IMR-90 (cell line): ENCODE data around the gene TEX28. TPM values are rescaled to one million over a fixed set of nuclear protein-coding genes. Genes with fewer than 3 reads are reported as not detected.

ENCODE experiments used
- ATAC-seq: fragments of 200-7000 bp; cut with Tn5 transposase; 2 replicates; pipeline ENCODE4 v1.9.1; 2020; ENCODE audit warnings: low read depth, mild to moderate bottlenecking, moderate library complexity
- BruUV-seq: library from RNA; stranded (reverse); fragments of 400-500 nt; replicated peaks from 2 replicates; lab custom pipeline; 2021; lab: Mats Ljungman, UMichigan
- CTCF ChIA-PET: fragments of 300-600 bp; formaldehyde crosslinking; extraction: SDS; loops from one replicate; lab custom pipeline; 2021; ENCODE audit warnings: antibody characterized with exemption; lab: Yijun Ruan, JAX
- POLR2A ChIA-PET: fragments of 300-600 bp; sonication (Branson Sonifier 250); formaldehyde crosslinking; loops from one replicate; lab custom pipeline; 2022; ENCODE audit warnings: antibody characterized with exemption; ENCODE audit not compliant: unreplicated experiment; lab: Charles Lee
- DNase-seq: peaks from one replicate; pipeline ENCODE4 v3.0.0; 2013
- H2AFZ ChIP-seq: replicated peaks from 2 replicates; pipeline ENCODE3; 2013; ENCODE audit warnings: low read length, mild to moderate bottlenecking; ENCODE audit not compliant: poor library complexity
- H2AK5ac ChIP-seq: 2 replicates; pipeline ENCODE4 v1.6.1; 2013; ENCODE audit warnings: low read depth, low read length, inconsistent platforms
- H2AK9ac ChIP-seq: replicated peaks from 2 replicates; pipeline ENCODE3; 2013; ENCODE audit warnings: mild to moderate bottlenecking, low read depth, low read length, moderate library complexity; ENCODE audit not compliant: poor library complexity
- H2BK120ac ChIP-seq: 2 replicates; pipeline ENCODE4 v1.6.1; 2013; ENCODE audit warnings: low read depth, low read length, inconsistent platforms
- H2BK15ac ChIP-seq: 3 replicates; pipeline ENCODE4 v1.6.1; 2013; ENCODE audit warnings: low read depth, low read length, inconsistent platforms
- H2BK20ac ChIP-seq: 2 replicates; pipeline ENCODE4 v1.6.1; 2013; ENCODE audit warnings: low read depth, mild to moderate bottlenecking, inconsistent platforms, low read length, moderate library complexity
- H2BK5ac ChIP-seq: 2 replicates; pipeline ENCODE4 v1.6.1; 2013; ENCODE audit warnings: mild to moderate bottlenecking, low read depth, low read length, inconsistent platforms; ENCODE audit not compliant: poor library complexity, severe bottlenecking
- H3K14ac ChIP-seq: replicated peaks from 2 replicates; pipeline ENCODE4 v1.6.1; 2013; ENCODE audit warnings: low read depth, low read length, inconsistent platforms
- H3K18ac ChIP-seq: 2 replicates; pipeline ENCODE4 v1.6.1; 2013; ENCODE audit warnings: low read depth, low read length, control low read depth
- H3K23ac ChIP-seq: 2 replicates; pipeline ENCODE4 v1.6.1; 2013; ENCODE audit warnings: low read depth, low read length, inconsistent platforms
- H3K27ac ChIP-seq: 2 replicates; pipeline ENCODE4 v1.5.1; 2013; ENCODE audit warnings: mild to moderate bottlenecking, control low read depth, low read length; ENCODE audit not compliant: insufficient read depth
- H3K27me3 ChIP-seq: 2 replicates; pipeline ENCODE4 v1.6.1; 2013; ENCODE audit warnings: low read length; ENCODE audit not compliant: control insufficient read depth, insufficient read depth
- H3K36me3 ChIP-seq: 2 replicates; pipeline ENCODE4 v1.6.1; 2013; ENCODE audit warnings: low read length, mixed read lengths; ENCODE audit not compliant: control insufficient read depth, insufficient read depth
- H3K4ac ChIP-seq: 2 replicates; pipeline ENCODE4 v1.6.1; 2013; ENCODE audit warnings: low read depth, low read length, inconsistent platforms
- H3K4me1 ChIP-seq: 2 replicates; pipeline ENCODE4 v1.6.1; 2013; ENCODE audit warnings: low read length, mixed read lengths; ENCODE audit not compliant: control insufficient read depth, insufficient read depth
- H3K4me2 ChIP-seq: 2 replicates; pipeline ENCODE4 v1.6.1; 2013; ENCODE audit warnings: low read depth, mild to moderate bottlenecking, control low read depth, low read length, moderate library complexity
- H3K4me3 ChIP-seq: 2 replicates; pipeline ENCODE4 v1.5.1; 2013; ENCODE audit warnings: low read depth, mild to moderate bottlenecking, control low read depth, low read length, moderate library complexity; ENCODE audit not compliant: insufficient read depth
- H3K56ac ChIP-seq: 2 replicates; pipeline ENCODE4 v1.6.1; 2013; ENCODE audit warnings: low read length, inconsistent platforms; ENCODE audit not compliant: insufficient read depth; ENCODE audit errors: extremely low read depth
- H3K79me1 ChIP-seq, 2 experiments: 2 replicates each; pipeline ENCODE4 v1.6.1; 2013; ENCODE audit warnings: low read length in 2 of 2, inconsistent platforms in 1 of 2, low read depth in 1 of 2
- H3K9ac ChIP-seq: 2 replicates; pipeline ENCODE4 v1.6.1; 2013; ENCODE audit warnings: low read depth, low read length, control low read depth
- H3K9me1 ChIP-seq: 2 replicates; pipeline ENCODE4 v1.6.1; 2013; ENCODE audit warnings: low read length, inconsistent platforms; ENCODE audit not compliant: insufficient read depth
- H3K9me3 ChIP-seq: 2 replicates; pipeline ENCODE4 v1.6.1; 2013; ENCODE audit warnings: low read length; ENCODE audit not compliant: control insufficient read depth, insufficient read depth
- H4K20me1 ChIP-seq: 2 replicates; pipeline ENCODE4 v1.6.1; 2013; ENCODE audit warnings: low read length, inconsistent platforms; ENCODE audit not compliant: insufficient read depth
- H4K5ac ChIP-seq: 2 replicates; pipeline ENCODE4 v1.6.1; 2013; ENCODE audit warnings: mild to moderate bottlenecking, low read depth, low read length, control low read depth
- H4K8ac ChIP-seq, 2 experiments: 2 replicates each; pipeline ENCODE4 v1.6.1; 2013; ENCODE audit warnings: low read depth in 2 of 2, low read length in 2 of 2, control low read depth in 1 of 2, inconsistent platforms in 1 of 2
- H4K91ac ChIP-seq: 2 replicates; pipeline ENCODE4 v1.6.1; 2013; ENCODE audit warnings: low read depth, low read length, inconsistent platforms; ENCODE audit not compliant: insufficient read depth
- BHLHE40 ChIP-seq: fragments of 150-350 bp; IDR thresholded peaks from 2 replicates; pipeline ENCODE4 v1.6.1; 2016; ENCODE audit warnings: mild to moderate bottlenecking, low read depth, low read length
- CEBPB ChIP-seq: IDR thresholded peaks from 2 replicates; pipeline ENCODE4 v1.6.1; 2012; ENCODE audit warnings: low read depth, low read length, improper control_type of control experiment
- CHD1 ChIP-seq: IDR thresholded peaks from 2 replicates; pipeline ENCODE4 v1.6.1; 2012; ENCODE audit warnings: low read depth, low read length, improper control_type of control experiment
- ELK1 ChIP-seq: fragments of 150-350 bp; IDR thresholded peaks from 2 replicates; pipeline ENCODE4 v1.6.1; 2016; ENCODE audit warnings: low read depth, mild to moderate bottlenecking, low read length, moderate library complexity, borderline replicate concordance
- FOS ChIP-seq: fragments of 150-350 bp; IDR thresholded peaks from 2 replicates; pipeline ENCODE4 v1.6.1; 2016; ENCODE audit warnings: low read depth, low read length
- MAZ ChIP-seq: IDR thresholded peaks from 2 replicates; pipeline ENCODE4 v1.6.1; 2012; ENCODE audit warnings: low read depth, mild to moderate bottlenecking, low read length, improper control_type of control experiment, moderate library complexity, borderline replicate concordance
- MXI1 ChIP-seq: IDR thresholded peaks from 2 replicates; pipeline ENCODE4 v1.6.1; 2012; ENCODE audit warnings: low read depth, mild to moderate bottlenecking, low read length, moderate library complexity, borderline replicate concordance
- POLR2A ChIP-seq: IDR thresholded peaks from 2 replicates; pipeline ENCODE4 v1.6.1; 2012; ENCODE audit warnings: mild to moderate bottlenecking, low read depth, low read length
- RAD21 ChIP-seq: IDR thresholded peaks from 2 replicates; pipeline ENCODE4 v1.6.1; 2012; ENCODE audit warnings: low read length, improper control_type of control experiment
- RCOR1 ChIP-seq: IDR thresholded peaks from 2 replicates; pipeline ENCODE4 v1.6.1; 2012; ENCODE audit warnings: mild to moderate bottlenecking, low read length, improper control_type of control experiment; ENCODE audit not compliant: insufficient replicate concordance
- USF2 ChIP-seq: fragments of 150-350 bp; IDR thresholded peaks from 2 replicates; pipeline ENCODE4 v1.6.1; 2017; ENCODE audit warnings: mild to moderate bottlenecking, antibody characterized with exemption, low read length, low read depth
- WGBS, 2 experiments: methylation state at CpG; one replicate each; pipeline versions ENCODE4 v1.1.5 to v1.1.7; 2013; ENCODE audit warnings: missing lambda C conversion rate in 2 of 2; ENCODE audit not compliant: insufficient read length in 1 of 2; ENCODE audit errors: extremely low coverage in 2 of 2; 5-methylcytosine and 5-hydroxymethylcytosine counted together
- dilution Hi-C: fragments of 300-500 bp; cut with HindIII; formaldehyde crosslinking; loops from one replicate; pipeline ENCODE4 v1.14.3; 2018; ENCODE audit warnings: low sequenced_read_pairs; ENCODE audit not compliant: unreplicated experiment
- in situ Hi-C: fragments of 300-500 bp; cut with MboI; formaldehyde crosslinking; loops from 3 replicates; pipeline ENCODE4 v1.14.3; 2019; ENCODE audit warnings: low sequenced_read_pairs, inconsistent platforms, mixed read lengths
- intact Hi-C: fragments of 100-400 bp; cut with micrococcal nuclease; formaldehyde crosslinking; loops from 2 replicates; pipeline ENCODE4 v1.10.0; 2022
- polyA plus RNA-seq, 3 experiments: library from polyadenylated mRNA; depleted of rRNA; stranded (reverse); fragments of >200 nt; gene quantifications; 2 replicates each; pipeline ENCODE4 v1.2.3, GENCODE V29; 2012; ENCODE audit warnings: low replicate concordance in 1 of 3
- total RNA-seq: library from RNA; depleted of rRNA; stranded (reverse); fragments of >200 nt; gene quantifications from 2 replicates; pipeline ENCODE4 v1.2.3, GENCODE V29; 2012
- TF ChIP-seq, protein P1 (sequence below): conservative IDR thresholded peaks from 2 replicates; pipeline ENCODE4 v1.5.1; 2012; ENCODE audit warnings: mild to moderate bottlenecking, low read depth, low read length, improper control_type of control experiment

TEX28 gene
- total and polyA plus RNA-seq, 2 of the 4 experiments (the other 2 are of a cell fraction) = not detected

DNA sequence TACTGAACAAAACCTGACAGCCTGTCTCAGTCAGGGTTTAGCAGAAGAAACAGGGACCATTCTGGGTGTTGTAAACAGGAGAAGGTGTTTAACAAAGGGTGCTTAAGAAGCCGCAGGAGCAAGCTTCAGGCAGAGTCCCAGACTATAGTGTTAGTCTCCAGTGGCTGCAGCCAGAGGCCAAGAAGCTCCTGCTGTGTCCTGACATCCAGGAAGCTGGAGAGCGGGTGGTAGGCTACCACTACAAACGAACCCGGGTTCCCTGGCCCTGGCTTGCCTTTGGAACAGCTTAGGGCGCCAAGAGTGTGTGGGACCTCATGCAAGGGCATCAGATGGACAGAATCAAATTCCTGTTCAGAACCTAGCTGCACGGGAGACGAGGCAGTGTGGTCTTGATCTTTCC is 28.6 kb upstream of the TEX28 start:
- no peaks in the 10 kb centered on the region for H3K79me1 ChIP-seq
- no peaks in the 10 kb centered on the region for H3K9me3 ChIP-seq
- H3K23ac ChIP-seq = no peak overlapping the region
- BruUV-seq = no TSS peak
- H4K5ac ChIP-seq = no peak overlapping the region
- dilution Hi-C loops (no loop called here), in situ Hi-C loops (no loop called here), intact Hi-C loops (no loop called here)
- H3K36me3 ChIP-seq = no peaks in the 10 kb centered on the region
- no peak overlapping the region for H3K9ac ChIP-seq
- no peak overlapping the region for H2BK15ac ChIP-seq
- ChIA-PET CTCF (interaction anchor here (0.6 kb wide), 1 partner anchor 9 kb away, joined by 3 read pairs; no protein-coding TSS in a partner anchor), POLR2A (no interaction called here)
- H2AK9ac ChIP-seq = no peak overlapping the region
- 28% methylated on average over 4 of the region's 7 CpGs; no CpG with 5 or more reads in 1 of the 2 experiments for WGBS, 2 experiments
- H3K27me3 ChIP-seq = peaks cover 61% of the 10 kb centered on the region
- H3K4me1 ChIP-seq = peaks cover 3% of the 10 kb centered on the region; the same call in 1 of the 2 replicates
- no peak overlapping the region for H3K18ac ChIP-seq
- no peak overlapping the region for H3K56ac ChIP-seq
- TF ChIP-seq RCOR1 (no peak), USF2 (no peak), FOS (no peak), CHD1 (no peak), BHLHE40 (no peak), POLR2A (no peak), MAZ (no peak), ELK1 (no peak), CEBPB (no peak), MXI1 (no peak), RAD21 (no peak)
- TF ChIP-seq, protein P1, sequence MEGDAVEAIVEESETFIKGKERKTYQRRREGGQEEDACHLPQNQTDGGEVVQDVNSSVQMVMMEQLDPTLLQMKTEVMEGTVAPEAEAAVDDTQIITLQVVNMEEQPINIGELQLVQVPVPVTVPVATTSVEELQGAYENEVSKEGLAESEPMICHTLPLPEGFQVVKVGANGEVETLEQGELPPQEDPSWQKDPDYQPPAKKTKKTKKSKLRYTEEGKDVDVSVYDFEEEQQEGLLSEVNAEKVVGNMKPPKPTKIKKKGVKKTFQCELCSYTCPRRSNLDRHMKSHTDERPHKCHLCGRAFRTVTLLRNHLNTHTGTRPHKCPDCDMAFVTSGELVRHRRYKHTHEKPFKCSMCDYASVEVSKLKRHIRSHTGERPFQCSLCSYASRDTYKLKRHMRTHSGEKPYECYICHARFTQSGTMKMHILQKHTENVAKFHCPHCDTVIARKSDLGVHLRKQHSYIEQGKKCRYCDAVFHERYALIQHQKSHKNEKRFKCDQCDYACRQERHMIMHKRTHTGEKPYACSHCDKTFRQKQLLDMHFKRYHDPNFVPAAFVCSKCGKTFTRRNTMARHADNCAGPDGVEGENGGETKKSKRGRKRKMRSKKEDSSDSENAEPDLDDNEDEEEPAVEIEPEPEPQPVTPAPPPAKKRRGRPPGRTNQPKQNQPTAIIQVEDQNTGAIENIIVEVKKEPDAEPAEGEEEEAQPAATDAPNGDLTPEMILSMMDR = no peak
- no peak overlapping the region for H2AFZ ChIP-seq
- no peak overlapping the region for H4K8ac ChIP-seq
- no peak overlapping the region for H3K27ac ChIP-seq
- no peak for ATAC-seq
- H3K14ac ChIP-seq = no peak overlapping the region
- DNase-seq = no peak
- no peaks in the 10 kb centered on the region for H4K20me1 ChIP-seq
- no peak overlapping the region for H2BK5ac ChIP-seq
- H2BK20ac ChIP-seq = no peak overlapping the region
- H4K91ac ChIP-seq = no peak overlapping the region
- no peak overlapping the region for H3K4me3 ChIP-seq
- no peak overlapping the region for H2AK5ac ChIP-seq
- no peak overlapping the region for H2BK120ac ChIP-seq
- H3K9me1 ChIP-seq = no peaks in the 10 kb centered on the region
- H3K4me2 ChIP-seq = no peak overlapping the region
- H3K4ac ChIP-seq = no peak overlapping the region
